Stimulated activated CD4-positive, alpha-beta T cell treated with anti-CD3 and anti-CD28 coated beads, Interleukin-2, amount 100 ng/mL, for 24 hours (primary cell): ENCODE measurements around the gene CYTH3.
"Not testable (repeated sequence)": the region's sequence is repeated elsewhere in the genome, so short reads cannot be mapped to it uniquely, and the experiment has no call there.

ENCODE experiments used
- DNase-seq, 2 donors: peaks; one replicate each; pipeline ENCODE4 v3.0.0-alpha.2; 2020

Gene CYTH3

DNA sequence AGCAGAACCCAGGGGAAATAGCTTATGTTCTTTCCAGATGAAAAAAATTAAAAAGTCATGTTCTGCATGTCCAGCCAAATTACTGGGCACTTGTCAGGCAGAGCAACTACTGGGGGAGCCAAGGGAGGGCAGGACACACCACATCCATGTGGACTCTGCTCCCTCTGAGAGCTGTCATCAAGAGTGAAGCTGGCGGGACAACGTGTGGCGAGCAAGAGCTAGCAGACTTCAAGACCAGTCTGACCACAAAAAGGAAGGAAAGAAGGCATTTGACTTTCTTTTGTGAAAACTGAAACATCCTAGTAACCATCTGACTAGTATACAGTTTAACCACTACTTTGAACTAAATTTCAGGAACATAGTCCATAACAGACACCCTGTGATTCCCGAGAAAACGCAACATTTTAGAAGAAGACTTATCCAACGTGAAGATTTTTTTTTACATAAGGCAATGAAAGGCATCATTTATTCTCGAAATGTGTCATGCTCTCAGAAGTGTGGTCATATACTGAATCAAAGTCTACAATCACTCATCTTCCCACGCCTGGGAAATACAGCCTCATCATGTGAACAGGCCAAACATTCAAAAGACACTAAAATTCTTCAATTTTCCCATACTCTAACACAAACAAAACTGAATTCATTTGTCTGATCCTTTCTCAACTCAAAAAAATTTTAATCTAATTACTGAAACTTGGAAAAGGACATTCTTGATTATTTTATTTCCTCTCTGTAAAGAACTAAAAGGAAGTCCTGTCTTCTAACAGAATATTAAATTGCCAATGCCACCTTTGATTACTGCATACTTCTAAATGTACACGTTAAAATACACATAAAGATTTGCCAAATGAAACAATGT is 15.5 kb downstream of the CYTH3 start:
- DNase-seq = peak; percentile 44 to 46

DNA sequence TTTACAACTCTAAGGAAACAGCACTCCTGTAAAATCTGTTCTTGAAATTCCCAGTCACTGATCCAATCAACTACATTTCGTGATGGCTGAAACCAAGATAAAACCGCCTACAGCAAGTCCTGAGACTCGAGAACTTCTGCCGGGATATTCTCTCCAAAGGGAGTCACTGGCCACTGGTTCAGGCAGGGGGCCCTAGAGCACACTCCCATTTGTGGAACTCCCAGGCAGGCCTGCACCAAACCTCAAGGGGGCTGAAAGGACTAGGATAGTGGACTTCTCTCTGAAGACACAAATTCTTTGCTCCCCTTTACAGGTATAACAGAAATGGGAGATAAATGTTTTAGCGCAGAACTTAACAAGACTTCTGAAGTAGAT is 16.3 kb downstream of the CYTH3 start:
- DNase-seq = no peak

DNA sequence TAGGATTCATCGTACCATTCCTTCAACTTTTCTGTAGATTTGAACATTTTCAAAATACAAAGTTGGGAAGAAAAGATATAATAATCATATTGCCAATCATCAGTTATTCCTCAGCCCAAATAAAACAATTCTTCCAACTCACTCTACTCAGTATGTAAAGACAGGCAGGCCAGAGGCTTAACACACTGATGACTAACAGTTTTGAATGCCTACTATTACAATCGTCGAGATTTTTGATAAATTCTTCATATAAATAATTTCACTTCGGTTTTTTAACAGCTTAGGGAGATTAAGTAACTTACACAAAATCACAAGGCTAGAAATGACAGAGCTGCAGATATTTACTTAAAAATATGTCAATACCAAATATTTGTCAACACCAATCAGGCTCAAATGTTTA is 17.6 kb downstream of the CYTH3 start:
- DNase-seq = no peak

DNA sequence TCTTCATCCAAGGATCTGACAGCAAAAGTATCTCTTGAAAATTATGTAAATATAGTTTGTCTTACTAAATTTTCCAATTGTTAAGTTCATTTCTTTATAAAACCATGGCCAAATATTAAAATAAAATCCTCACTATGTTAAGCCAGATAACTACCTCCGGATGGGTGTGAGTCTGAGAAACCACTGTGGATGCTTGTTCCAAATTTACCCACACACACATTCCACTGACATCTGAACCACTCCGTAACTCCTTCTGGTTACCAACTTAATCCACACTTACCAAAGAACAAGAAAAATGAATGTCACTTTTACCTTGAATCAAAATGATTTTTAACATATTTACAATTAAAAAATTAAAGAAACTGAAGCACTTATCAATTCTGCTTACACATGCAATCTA is 19.7 kb downstream of the CYTH3 start:
- DNase-seq = no peak

DNA sequence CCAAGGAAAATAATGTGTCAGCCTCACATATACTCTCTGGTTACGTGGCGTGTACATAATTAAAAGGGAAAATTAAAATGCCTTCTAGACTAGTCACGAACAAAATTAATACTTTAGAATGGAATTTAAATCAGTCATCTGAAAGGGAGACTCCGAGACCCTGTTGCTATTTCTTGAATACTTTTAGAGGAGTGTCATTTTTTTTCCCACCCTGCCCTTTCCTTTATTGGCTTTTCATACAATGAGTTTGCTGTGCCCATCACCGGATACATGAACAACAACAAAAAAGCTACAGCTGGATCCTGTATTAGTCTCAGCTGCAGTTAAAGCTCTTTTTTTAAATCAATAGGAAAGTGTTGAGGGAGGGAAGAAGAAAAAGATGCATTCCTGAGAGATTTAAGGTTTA is 20.1 kb downstream of the CYTH3 start:
- no peak for DNase-seq

DNA sequence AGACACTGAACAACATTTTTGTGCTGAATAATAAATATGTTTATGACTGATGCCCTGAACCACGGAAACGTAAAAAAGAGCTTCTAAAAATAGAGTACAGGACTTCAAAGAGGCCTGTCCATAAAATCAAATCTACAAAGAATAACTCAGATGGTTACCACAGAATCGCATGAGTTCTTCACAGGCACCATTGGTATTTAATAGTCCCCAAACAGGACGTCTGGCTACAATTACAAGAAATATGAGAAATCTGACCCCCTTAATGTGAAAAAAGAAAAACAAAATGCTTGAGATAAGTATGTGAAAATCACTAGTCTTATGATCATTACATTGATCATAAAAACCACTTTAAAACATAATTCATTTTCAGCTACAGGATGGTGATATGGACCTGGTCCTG is 20.8 kb downstream of the CYTH3 start:
- DNase-seq = no peak

DNA sequence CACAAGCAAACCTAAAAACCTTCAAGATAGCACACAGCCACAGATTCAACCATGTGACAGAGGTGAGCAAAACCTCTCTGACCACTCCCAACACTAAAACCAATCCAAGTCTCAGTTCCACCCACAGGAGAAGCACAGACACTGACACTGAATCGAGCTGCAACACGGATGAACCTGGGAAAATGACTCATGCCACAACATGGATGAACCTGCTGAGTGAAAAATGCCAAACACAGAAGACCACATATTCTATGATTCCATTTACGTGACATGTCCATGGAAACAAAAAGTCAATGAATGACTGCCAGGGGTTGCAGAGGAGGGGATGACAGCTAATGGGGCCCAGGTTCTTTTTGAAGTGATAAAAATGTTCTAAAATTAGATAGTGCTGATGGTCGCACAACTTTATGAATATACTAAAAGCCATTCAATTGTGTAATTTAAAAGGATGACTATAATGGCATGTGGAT is 22.0 kb downstream of the CYTH3 start:
- DNase-seq = peak; percentile 21 to 55

DNA sequence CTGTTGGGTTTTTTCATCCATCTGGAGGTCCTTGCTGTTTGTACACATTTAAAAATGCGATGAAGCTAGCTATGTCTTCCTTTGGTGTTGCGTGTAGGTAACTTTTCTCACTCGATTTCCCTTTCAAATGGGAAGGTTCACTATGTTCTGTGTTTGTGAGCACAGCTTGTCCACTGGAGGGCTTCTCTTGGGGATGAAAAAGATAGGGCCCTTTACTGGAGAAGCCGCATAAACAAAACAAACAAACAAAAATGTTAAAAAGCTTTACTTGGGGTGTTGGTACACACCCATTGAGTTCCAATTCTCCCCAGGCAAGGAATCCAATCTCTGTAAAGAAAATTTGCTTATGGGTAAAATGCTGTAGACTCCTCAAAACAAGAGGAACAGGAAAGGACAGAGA is 23.4 kb downstream of the CYTH3 start:
- no peak for DNase-seq

DNA sequence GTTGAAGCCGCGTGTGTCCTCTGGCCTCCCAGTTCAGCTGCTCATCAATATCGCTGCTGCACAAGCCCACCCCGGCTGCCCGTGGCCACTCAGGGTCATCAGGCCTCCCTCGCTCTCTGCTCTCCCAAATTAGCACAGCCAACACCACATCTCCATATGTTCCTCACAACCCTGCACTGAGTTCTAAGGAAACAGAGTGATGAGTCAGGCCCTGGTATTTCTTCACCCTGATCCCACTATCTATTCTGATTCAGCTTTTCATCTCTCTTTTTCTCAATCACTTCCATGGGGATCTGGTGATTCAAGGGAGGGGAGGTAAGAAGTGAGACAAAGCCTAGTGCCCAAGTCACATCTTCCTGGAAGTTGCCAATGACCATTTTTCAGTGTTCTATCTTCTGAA is 23.8 kb downstream of the CYTH3 start:
- DNase-seq = no peak

DNA sequence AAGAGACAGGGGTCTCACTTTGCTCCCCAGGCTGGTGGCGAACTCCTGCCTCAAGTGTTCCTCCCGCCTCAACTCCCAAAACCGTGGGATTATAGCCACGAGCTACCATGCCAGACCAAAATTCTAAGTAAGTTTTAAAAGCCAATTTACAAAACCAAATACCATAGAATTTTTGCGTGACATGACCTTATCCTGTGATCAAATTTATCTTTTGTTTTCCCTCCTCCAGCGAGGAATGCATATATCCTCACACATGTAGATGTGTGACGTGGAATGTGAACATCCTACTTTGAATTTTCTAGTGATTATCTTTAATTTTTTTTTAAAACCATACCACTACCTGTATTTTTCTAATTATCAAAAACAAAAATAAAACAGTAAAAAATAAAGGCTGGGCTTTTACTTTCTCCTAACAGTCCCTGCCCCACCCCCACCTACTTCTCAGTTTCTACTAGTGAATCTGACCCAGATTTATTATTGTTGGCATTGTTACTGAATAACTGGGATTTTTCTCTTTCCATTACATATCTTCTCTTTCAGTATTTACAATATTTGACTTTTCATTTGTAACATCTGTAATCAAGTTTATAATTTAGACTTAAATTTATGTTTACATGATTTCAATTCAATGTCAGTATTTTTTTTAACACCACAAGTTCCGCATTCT is 26.0 kb downstream of the CYTH3 start:
- DNase-seq = no peak

DNA sequence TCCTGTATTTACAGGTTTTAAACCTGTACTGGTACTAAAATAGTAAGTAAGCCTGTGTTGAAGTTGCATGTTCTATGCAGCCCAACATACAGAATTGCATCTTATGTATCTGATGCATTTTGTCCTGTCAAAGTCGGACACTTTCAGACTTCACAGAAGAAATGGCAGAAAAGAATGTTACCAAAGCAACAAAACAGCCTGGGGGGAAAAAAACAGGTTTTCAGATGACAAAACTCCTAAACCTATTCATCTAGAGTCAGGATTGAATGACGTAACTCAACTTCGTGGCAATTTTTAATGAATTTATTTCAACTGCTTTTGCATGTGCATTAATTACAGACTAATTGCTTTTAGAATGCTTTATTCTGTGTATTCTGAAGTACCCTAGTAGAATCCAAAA is 28.4 kb downstream of the CYTH3 start:
- no peak for DNase-seq

DNA sequence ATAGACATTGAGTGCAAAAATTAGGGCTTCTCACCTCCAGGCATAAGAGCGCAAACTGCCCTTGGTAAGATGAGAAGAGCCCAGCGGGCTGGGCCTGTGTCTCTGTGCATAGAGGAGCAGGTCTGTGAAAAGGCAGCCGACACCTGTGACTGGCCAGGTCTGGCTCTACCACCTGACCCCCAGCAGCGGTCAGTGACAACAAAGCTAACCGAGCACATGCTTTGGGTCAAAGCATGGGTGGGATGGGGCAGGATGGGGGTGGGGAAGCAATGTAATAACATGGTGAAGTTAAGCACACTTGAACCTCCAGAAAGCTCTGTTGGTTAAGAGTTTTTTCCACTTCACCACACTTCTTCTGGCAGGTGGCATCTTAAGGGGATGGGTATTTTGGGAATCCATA is 29.3 kb downstream of the CYTH3 start:
- DNase-seq = no peak

DNA sequence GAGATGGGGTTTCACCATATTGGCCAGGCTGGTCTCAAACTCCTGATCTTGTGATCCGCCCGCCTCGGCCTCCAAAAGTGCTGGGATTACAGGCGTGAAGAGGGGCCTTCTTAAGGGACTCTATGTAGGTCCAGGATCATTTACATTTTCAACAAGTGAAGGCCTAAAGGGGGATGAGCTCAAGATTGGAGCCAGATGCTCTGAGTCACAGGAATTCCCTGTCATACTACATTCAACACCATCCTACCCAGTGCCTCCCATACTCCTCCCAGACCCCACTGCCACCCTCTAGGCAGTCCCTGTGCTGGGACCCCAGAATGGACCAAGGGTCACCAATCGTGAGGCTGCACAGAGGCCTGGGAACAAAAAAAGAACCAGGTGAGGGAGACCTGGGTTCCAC is 29.9 kb downstream of the CYTH3 start:
- DNase-seq = no peak

DNA sequence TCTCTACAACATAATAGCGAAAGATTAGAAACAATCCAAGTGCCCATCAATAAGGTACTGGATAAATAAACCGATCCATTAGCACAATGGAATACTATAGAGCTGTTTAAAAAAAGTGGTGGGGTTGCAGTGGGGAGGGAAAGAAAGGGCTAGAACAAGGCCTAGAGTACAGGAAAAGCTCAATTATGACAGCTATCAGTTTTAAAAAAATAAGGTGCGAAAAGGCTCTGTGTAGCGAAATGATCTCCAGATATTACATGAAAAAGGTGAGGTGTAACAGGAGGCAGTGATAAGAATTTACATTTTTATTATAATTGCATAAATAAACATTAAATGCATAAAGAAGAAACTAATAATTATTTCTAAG is 30.8 kb downstream of the CYTH3 start:
- DNase-seq = no peak

DNA sequence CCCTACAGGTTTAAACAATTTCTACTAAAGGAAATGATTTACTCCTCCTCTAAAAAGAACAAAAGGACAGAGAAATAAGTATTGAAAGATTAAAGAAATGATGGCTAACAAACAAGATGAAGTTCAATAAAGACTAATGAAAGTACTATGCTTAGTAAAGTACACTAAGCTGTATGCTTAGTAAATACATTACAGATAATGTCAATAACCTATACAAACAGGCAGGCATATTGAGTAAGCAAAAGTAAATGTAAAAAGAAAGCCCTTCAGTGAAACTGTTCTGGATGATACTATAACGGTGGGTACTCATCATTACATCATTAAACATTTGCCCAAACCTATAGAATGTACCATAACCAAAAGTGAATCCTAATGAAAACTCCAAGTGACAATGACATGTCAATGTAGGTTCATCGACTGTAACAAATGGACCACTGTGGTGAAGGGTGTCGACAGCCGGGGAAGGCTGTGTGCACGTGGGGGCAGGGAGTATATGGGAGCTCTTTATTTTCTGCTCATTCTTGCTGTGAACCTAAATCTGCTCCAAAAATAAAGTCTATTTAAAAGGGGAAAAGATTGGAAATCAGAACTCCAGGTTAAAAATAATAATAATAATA is 34.0 kb downstream of the CYTH3 start:
- no peak for DNase-seq

DNA sequence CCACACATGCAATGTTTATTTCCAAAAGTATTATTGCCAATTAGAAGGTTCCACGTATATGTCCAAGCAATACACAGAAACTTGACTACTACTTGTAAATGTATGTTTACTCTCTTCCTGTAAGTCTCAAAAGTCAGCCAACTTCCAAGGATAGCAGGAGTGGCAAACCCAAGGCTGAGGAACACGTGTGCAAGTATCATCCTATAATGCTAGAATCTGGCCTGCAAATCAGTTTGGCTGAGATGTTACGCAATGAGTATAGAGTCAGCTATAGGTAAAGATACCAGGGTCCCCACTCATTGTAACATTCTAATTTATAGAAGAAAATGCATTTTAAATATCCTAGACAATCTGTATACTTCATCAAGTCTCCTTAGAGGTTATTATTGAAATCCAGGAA is 34.7 kb downstream of the CYTH3 start:
- no peak for DNase-seq

DNA sequence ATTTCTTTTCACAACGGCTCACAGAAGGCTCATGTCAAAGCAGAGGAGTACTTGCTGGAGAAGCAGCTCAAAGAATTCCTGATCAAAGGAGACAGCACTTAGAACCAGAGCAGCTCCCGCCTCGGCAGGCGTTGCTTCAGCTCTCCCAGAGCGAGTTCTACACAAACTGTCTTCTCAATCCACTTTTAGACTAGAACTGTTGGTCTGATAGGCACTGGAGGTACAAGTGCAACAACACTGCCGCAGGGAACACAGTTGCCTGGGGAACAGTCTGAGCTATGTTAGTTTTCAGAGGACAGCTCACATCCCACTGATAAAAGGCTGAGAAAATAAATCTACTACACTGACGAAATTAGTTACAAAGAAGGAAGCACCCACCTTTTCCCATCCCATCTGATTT is 35.4 kb downstream of the CYTH3 start:
- no peak for DNase-seq

DNA sequence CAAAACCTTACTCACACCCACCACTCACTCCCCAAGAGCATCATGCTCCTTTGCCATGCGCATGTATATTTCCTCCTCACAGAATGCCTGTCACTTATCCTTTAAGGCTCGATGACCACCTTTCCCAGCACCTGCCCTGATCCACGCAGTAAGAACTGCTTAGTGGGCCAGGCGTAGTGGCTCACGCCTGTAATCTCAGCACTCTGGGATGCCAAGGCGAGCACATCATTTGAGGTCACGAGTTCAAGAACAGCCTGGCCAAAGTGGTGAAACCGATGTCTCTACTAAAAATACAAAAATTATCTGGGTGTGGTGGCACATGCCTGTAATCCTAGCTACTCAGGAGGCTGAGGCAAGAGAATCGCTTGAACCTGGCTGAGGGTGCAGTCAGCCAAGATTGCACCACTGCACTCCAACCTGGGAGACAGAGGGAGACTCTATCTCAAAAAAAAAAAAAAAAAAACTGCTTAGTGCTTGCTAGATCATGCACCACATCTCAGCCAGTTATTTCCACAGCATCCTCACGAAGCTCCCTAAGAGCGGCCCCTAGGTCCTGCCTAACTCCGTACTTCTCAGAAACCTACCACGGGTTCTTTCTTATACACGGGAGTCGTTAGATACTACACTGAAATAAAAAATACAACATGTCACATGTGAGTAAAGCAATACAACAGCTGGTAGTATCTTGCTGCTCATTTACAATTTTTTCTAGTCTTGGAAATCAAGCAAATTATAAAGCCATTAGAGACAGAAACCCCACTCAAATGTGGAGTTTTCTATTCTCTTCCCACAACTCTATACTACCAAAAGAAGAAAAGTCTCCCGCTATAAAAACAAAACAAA is 37.2 kb downstream of the CYTH3 start:
- no peak for DNase-seq

DNA sequence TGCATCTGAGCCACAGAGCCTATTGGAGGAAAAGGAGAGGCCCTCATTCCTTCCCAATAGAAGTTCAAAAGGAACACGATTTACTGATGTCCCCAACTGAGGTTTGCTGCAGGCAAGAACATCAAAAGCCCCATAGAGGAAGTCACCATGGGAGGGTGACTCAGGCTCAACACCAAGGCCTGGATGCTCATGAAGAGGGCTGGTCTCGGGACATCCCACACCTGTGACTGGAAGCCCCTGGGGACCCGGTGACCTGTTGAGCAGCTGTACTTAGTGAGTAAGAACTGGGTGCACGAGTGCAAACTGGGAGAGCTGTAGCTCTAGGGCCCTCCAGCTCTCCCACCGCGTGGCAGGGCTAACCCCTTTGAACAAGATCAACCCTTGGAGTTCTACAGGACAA is 38.0 kb downstream of the CYTH3 start:
- DNase-seq = peak in 1 of 2 donors; percentile 13

DNA sequence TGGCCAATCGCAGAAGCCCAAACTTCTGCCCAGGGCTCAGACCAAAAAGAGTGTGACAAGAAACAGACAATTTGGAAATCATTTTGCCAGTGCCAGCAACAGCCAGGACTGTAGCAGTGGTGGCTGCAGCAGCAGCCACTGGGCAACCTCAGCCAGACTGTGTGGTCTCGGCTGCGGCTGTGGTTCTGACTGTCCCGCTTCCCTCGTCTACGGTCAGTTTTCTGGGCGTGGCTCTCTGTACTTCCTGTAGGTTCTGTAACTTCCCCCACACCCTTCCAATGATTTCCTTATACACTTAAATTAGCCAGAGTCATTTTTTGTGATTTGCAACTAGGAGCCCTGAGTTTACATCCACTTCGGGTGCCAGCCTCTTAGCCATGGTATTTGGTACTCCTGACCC is 39.9 kb downstream of the CYTH3 start:
- DNase-seq = no peak

DNA sequence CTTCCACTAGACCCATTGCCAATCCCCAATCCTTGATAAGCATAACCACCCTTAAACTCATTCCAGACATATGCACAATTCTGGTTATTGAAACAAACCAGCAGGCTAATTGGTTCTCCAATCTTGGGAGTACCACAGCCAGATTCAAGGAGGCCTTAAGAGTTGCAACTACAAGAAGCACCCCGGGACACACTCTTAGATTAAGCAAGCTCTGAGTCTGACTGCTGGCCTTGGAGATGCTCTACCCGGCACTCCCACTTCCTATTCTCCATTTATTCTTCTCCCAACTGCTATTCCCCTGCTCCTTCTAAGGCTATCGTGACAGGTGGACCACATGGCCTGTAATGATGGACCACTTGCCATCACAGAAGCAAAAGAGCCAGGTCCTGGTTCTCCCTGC is 40.3 kb downstream of the CYTH3 start:
- DNase-seq = no peak

DNA sequence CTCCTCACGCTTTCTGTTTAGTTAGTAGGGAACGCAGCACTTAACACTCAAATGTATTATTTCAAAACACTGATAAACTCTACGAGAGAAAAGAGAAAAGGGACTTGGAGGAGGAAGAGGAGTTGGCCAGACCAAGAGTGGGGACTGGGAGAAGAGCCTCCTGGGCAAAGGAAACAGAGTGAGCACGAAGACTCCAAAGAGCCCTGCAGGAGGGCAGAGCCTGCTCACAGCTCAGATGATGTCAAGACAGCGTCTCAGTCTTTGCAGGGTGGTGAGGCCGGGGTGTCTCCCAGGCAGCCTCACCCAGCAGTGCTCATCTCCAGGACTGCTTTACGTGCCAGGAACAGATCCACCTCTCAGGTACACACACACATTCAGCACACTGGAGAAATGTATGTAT is 41.2 kb downstream of the CYTH3 start:
- DNase-seq = no peak

DNA sequence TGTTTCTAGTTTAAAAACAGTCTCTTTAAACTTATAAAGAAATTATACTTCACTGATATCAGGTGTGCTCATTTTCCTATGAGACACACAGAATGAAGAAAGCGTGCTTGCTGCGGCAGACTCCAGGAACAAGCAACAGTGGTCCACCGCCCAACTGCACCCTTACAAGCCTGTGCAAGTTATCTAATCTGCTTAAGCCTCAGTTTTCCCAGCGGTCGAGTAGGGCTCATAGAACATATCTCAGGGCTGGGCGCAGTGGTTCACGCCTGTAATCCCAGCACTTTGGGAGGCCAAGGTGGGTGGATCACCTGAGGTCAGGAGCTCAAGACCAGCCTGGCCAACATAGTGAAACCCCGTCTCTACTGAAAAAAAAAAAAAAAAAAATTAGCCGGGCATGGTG is 43.1 kb downstream of the CYTH3 start:
- DNase-seq = not testable (repeated sequence)
